Vagina (tissue), 2 donors: Measurements from ENCODE around the gene FGF11. TPM values are rescaled to one million over a fixed set of nuclear protein-coding genes. Genes with fewer than 3 reads are reported as not detected.

ENCODE experiments used
- DNase-seq, 2 donors: peaks; one replicate each; pipeline ENCODE4 v3.0.0-alpha.2; 2017; ENCODE audit errors: extremely low spot score in 2 of 2
- H3K27ac ChIP-seq: fragments of 200-600 bp; sonication (generic); one replicate; pipeline ENCODE4 v1.5.1; 2019
- H3K27me3 ChIP-seq: fragments of 200-600 bp; sonication (generic); one replicate; pipeline ENCODE4 v1.5.1; 2019
- H3K36me3 ChIP-seq, 2 donors: fragments of 200-600 bp; sonication (generic); one replicate each; pipeline ENCODE4 v1.5.1; 2017 to 2019
- H3K4me1 ChIP-seq: fragments of 200-600 bp; sonication (generic); one replicate; pipeline ENCODE4 v1.5.1; 2019
- H3K4me3 ChIP-seq, 2 donors: fragments of 200-600 bp; sonication (generic); 1 replicate in 1 of 2; 2 replicates in 1 of 2; pipeline ENCODE4 v1.5.1; 2016 to 2019
- H3K9me3 ChIP-seq: fragments of 200-600 bp; sonication (generic); one replicate; pipeline ENCODE4 v1.5.1; 2019
- POLR2A ChIP-seq, 2 donors: fragments of 450-650 bp; IDR thresholded peaks; one replicate each; pipeline ENCODE4 v1.6.1; 2017; ENCODE audit warnings: antibody characterized with exemption in 2 of 2, mild to moderate bottlenecking in 2 of 2, moderate library complexity in 2 of 2
- POLR2AphosphoS5 ChIP-seq, 2 donors: sonication (generic); formaldehyde crosslinking; IDR thresholded peaks; one replicate each; pipeline ENCODE4 v1.9.0; 2017; ENCODE audit warnings: antibody characterized with exemption in 2 of 2, mild to moderate bottlenecking in 2 of 2, low read depth in 1 of 2; ENCODE audit not compliant: insufficient read depth in 1 of 2
- intact Hi-C: fragments of 100-400 bp; cut with DNase I; formaldehyde crosslinking; loops from one replicate; pipeline ENCODE4 v1.15.1; 2023
- total RNA-seq: library from RNA; depleted of rRNA; stranded (reverse); fragments of >200 nt; gene quantifications from one replicate; pipeline ENCODE4 v1.2.3, GENCODE V29; 2016
- TF ChIP-seq, protein P1 (sequence below), 3 experiments: fragments of 450-650 bp in 2 of 3; fragments of 200-600 bp in 1 of 3; sonication (generic) in 1 of 3; IDR thresholded peaks; one replicate each; pipeline ENCODE4 v1.5.1; 2017 to 2019; ENCODE audit warnings: antibody characterized with exemption in 3 of 3, mild to moderate bottlenecking in 2 of 3, moderate library complexity in 2 of 3

Gene FGF11
- total RNA-seq, 1 donor from 2014 or later, result 10.8 TPM

DNA sequence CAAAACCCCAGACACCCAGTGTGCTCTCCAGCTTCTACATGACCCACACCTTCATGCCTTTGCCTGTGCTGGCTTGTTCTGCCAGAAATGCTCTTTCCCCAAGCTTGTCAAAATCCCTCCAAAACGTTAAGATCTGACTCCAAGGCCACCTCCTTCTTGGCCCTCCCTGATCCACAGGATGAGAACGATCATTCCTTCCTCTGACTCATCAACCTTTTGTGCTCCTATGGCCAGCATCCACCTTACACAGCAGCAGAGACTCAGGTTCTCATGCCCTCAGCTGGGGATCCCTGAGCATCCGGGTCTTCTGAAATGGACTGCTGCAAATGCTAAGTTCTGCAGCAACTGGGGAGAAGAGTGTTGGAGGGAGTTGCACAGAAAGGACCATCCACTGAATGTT, 37.2 kb downstream of the FGF11 start:
- H3K27ac ChIP-seq, result peak overlapping the region; percentile 100
- no peaks in the 10 kb centered on the region for H3K36me3 ChIP-seq
- TF ChIP-seq POLR2A (IDR thresholded peaks at IDR 0.05) (no peak), POLR2AphosphoS5 (IDR thresholded peaks at IDR 0.05; ENCODE audit: insufficient read depth in 1 of 2, low read depth in 1 of 2) (no peak)
- TF ChIP-seq, protein P1, sequence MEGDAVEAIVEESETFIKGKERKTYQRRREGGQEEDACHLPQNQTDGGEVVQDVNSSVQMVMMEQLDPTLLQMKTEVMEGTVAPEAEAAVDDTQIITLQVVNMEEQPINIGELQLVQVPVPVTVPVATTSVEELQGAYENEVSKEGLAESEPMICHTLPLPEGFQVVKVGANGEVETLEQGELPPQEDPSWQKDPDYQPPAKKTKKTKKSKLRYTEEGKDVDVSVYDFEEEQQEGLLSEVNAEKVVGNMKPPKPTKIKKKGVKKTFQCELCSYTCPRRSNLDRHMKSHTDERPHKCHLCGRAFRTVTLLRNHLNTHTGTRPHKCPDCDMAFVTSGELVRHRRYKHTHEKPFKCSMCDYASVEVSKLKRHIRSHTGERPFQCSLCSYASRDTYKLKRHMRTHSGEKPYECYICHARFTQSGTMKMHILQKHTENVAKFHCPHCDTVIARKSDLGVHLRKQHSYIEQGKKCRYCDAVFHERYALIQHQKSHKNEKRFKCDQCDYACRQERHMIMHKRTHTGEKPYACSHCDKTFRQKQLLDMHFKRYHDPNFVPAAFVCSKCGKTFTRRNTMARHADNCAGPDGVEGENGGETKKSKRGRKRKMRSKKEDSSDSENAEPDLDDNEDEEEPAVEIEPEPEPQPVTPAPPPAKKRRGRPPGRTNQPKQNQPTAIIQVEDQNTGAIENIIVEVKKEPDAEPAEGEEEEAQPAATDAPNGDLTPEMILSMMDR (IDR thresholded peaks at IDR 0.05), result no peak
- no peak for DNase-seq
- no peak overlapping the region for H3K4me3 ChIP-seq
- H3K27me3 ChIP-seq, result no peaks in the 10 kb centered on the region
- intact Hi-C loops, result no loop called here
- H3K9me3 ChIP-seq, result no peaks in the 10 kb centered on the region
- peaks cover 72% of the 10 kb centered on the region for H3K4me1 ChIP-seq

DNA sequence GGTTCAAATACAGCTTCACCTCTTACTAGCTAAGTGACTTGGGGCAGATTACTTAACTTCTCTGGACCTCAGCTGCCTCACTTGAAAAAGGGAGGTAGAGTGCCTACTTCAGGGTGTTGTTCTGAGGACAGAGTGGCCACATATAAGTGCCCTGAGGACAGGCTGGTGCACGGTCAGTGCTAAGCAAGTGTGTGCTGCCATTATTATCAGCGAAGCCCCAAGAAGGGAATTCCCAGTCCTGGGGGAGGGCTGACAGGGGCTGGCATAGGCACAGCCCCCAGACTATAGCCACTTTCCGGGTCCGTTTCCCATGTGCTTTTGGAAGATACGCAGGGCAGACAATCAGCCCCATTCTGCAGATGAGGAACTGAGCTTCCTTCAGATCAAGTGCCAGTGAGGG, 37.6 kb downstream of the FGF11 start:
- TF ChIP-seq, protein P1 (IDR thresholded peaks at IDR 0.05), result no peak
- DNase-seq, result no peak
- Histone ChIP-seq H3K36me3 (no peaks in the 10 kb centered on the region), H3K27me3 (no peaks in the 10 kb centered on the region), H3K9me3 (no peaks in the 10 kb centered on the region), H3K27ac (peak overlapping the region; percentile 100), H3K4me3 (peak overlapping the region; percentile 84 to 89), H3K4me1 (peaks cover 72% of the 10 kb centered on the region)
- intact Hi-C loops, result no loop called here

DNA sequence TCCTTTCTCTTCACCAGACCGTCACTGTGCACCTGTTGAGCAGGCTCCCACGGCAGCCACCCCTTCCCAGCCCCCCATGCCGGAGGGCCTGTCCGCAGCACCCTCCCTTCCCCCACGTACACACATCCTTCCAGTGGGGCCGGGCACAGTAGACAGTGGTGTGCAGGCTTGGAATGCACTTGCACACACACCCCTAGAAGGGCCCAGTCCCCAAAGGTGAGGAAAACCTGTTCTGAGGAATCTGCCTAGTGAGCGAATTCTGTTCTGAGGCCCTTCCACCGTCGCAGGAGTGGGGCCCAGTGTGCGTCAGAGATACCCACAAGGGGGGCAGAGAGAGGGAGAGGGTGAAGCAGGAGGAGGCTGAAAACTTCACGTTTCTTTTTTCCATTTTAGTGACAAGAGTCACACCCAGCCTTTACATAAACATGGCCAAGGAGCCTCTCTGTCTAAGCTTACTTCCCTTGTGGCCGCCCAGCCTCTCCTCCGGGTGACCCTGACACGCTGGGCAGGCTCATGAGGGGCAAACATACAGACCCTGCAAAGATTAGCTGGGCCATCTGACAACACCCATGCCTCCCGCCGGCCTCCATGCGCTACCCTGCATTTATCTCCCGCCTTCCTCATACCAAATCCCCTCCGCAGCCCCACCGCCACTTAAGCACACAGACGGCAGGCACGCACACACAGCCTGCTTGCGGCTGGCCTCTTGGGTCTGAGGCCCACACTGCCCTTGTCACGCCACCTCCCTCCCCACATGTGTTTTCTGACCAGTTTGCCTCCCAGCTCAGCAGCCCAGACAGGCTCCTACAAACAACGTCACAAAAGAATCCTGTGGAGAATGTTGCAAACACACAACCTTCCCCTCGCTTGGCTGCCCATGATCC, 38.3 kb downstream of the FGF11 start:
- Histone ChIP-seq H3K27ac (peak overlapping the region; percentile 100), H3K4me3 (peak overlapping the region; percentile 84 to 89), H3K9me3 (no peaks in the 10 kb centered on the region), H3K36me3 (no peaks in the 10 kb centered on the region), H3K27me3 (no peaks in the 10 kb centered on the region), H3K4me1 (peaks cover 74% of the 10 kb centered on the region)
- intact Hi-C loops, result no loop called here
- DNase-seq, result no peak
- TF ChIP-seq POLR2A (IDR thresholded peaks at IDR 0.05), result no peak
- peak in 1 of 2 donors; percentile 66 for TF ChIP-seq POLR2AphosphoS5 (IDR thresholded peaks at IDR 0.05; ENCODE audit: insufficient read depth in 1 of 2, low read depth in 1 of 2)

DNA sequence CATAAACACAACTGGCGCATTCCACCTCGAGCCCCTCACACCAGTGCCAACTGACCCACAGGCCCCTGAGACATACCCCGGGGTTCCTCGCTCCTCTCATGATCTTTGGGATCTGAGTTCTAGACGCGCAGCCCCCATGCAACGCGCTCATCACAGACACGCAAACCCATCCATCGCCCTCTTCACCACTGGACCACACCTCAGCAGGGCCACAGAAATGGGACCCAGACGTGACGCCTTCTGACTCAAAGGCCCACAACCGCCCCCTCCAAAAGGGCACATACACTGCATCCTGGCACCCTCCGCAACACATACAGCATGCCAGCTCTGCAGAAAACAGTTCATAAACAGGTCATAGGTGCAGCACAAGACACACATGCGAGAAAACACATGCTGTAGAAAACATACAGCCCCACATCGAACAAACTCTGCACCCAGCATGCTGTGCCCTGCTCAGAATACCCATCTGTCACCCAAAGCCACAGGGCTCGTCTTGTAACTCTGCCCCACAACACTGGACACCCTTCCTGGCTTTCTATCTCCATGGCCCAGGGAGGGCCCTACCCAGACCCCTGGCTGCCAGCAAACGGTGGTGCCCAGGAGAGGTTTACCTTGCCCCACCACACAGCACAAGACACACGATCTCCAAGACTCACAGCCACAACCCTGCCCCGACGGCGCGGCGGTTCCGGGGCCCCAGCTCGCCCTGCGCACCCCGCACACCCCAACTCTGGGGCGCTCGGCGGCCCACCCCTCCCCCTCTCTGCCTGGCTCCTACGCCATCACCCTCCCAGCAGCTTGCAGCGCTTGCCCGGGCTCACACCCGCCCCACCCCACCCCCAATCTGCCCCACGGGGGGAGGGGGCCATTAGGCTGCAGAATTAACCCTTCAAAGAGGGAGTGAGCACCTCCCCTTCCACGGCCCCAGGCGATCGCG, 39.2 kb downstream of the FGF11 start:
- H3K27ac ChIP-seq, result peak overlapping the region; percentile 100
- H3K36me3 ChIP-seq, result no peaks in the 10 kb centered on the region
- peak overlapping the region; percentile 84 to 89 for H3K4me3 ChIP-seq
- no peak for DNase-seq
- TF ChIP-seq, protein P1 (IDR thresholded peaks at IDR 0.05), result no peak
- TF ChIP-seq POLR2AphosphoS5 (IDR thresholded peaks at IDR 0.05; ENCODE audit: insufficient read depth in 1 of 2, low read depth in 1 of 2), result peak in 1 of 2 donors; percentile 59
- H3K4me1 ChIP-seq, result peaks cover 79% of the 10 kb centered on the region
- intact Hi-C loops, result no loop called here
- no peaks in the 10 kb centered on the region for H3K9me3 ChIP-seq
- no peaks in the 10 kb centered on the region for H3K27me3 ChIP-seq

DNA sequence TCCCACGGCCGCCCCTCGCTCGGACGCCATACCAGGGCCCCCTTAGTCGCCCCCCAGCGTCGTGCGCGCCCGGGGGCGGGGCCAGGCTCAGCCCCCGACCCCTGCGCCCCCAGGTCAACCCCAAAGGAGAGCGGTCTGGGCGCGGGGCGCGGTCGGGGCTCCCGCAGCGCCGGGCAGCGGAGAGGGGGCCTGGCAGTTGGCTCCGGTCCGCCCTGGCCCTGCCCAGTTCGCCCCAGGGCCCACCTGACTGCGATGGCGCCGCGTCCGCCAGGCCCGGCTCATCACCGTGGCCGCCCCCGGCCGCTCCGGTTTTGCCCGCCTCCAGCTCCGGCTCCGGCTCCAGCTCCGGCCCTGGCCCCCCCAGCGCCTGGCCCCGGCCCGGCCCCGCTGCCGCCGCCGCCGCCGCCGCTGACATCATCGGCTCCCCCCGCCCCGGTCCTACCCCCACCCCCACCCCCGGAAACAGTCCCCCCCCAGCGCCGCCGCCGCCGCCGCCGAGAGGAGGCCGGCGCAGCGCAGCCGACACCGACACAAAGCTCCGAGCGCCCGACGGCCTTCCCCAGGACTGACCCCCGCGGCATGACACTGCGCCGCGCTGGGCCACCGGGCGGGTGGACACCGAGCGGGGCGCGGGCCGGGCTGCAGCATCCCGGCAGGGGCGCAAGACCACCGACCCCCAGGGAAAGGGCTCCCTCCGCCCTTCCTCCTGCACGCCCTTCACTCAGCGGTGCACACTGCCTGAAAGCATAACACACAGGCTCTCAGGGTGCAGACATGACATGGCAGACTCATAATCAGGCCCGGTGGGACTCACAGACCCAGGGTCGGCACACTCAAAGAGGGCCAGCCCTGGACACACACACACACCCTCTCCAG, 40.1 kb downstream of the FGF11 start, which contains the start of gene ZBTB4:
TSS of gene ZBTB4 (minus strand) at position 419 of the 876 bp plus-strand sequence. CDS start 12,830 bp downstream, outside the sequence.
- peak in 1 of 2 donors; percentile 38 for TF ChIP-seq POLR2A (IDR thresholded peaks at IDR 0.05)
- TF ChIP-seq, protein P1 (IDR thresholded peaks at IDR 0.05), result no peak
- peak in 1 of 2 donors; percentile 81 for TF ChIP-seq POLR2AphosphoS5 (IDR thresholded peaks at IDR 0.05; ENCODE audit: insufficient read depth in 1 of 2, low read depth in 1 of 2)
- peak within 1 kb of the TSS; percentile 100 for H3K27ac ChIP-seq
- DNase-seq, result no peak
- intact Hi-C loops, result loop anchor here (5.0 kb wide), 1 partner anchor 127 kb away; the partner anchor contains the start of gene KCTD11
- H3K9me3 ChIP-seq, result no peaks in the 10 kb centered on the region
- peak within 1 kb of the TSS; percentile 84 to 89 for H3K4me3 ChIP-seq
- H3K36me3 ChIP-seq, result no peaks in the 10 kb centered on the region
- peaks cover 70% of the 10 kb centered on the region for H3K4me1 ChIP-seq
- no peaks in the 10 kb centered on the region for H3K27me3 ChIP-seq
